Erythroblast (primary cell): ENCODE results near the gene C1orf226.

Experiments
- GATA1 ChIP-seq: IDR thresholded peaks from 2 replicates; pipeline ENCODE4 v1.6.1; 2011; ENCODE audit warnings: low read depth, mild to moderate bottlenecking, control low read depth, low read length, moderate library complexity
- POLR2A ChIP-seq: IDR thresholded peaks from 2 replicates; pipeline ENCODE4 v1.6.1; 2011; ENCODE audit warnings: mild to moderate bottlenecking, low read length

GRCh38 chr1:162407539-162407938 lies 26.0 kb downstream of the C1orf226 start:
- TF ChIP-seq POLR2A (no peak), GATA1 (no peak)
